Testis (tissue), 2 donors: ENCODE data around the gene CRADD.

Source experiments
- CTCF ChIP-seq, 3 experiments: fragments of 450-650 bp in 2 of 3; fragments of 200-600 bp in 1 of 3; sonication (generic) in 1 of 3; IDR thresholded peaks; one replicate each; pipeline ENCODE4 v1.5.1; 2016 to 2019; ENCODE audit warnings: antibody characterized with exemption in 3 of 3, mild to moderate bottlenecking in 2 of 3, moderate library complexity in 1 of 3
- POLR2A ChIP-seq: fragments of 450-650 bp; IDR thresholded peaks from one replicate; pipeline ENCODE4 v1.6.1; 2017; ENCODE audit warnings: antibody characterized with exemption, mild to moderate bottlenecking, moderate library complexity

- TF ChIP-seq CTCF (IDR thresholded peaks at IDR 0.05) = no peak
- no peak for TF ChIP-seq POLR2A
These were observed 125.1 kb downstream of the CRADD start for GRCh38 chr12:93802293-93802692.
